T-helper 1 cell treated with Interleukin-12 subunit alpha and Interleukin-12 subunit beta and Interleukin-4 antibody, amounts not matched to agents 30 ng/mL and 1 ng/mL, for 36 hours (primary cell): ENCODE data around the gene SEMA3D. TPM values are rescaled to one million over a fixed set of nuclear protein-coding genes. Genes with fewer than 3 reads are reported as not detected.

Source experiments
- intact Hi-C: fragments of 100-400 bp; cut with micrococcal nuclease; formaldehyde crosslinking; loops from one replicate; pipeline ENCODE4 v1.15.1; 2024
- total RNA-seq: library from RNA; stranded (reverse); gene quantifications from 2 replicates; pipeline ENCODE4 v1.2.3, GENCODE V29; 2022

Gene SEMA3D
- total RNA-seq, 1 donor from 2014 or later = not detected

GRCh38 chr7:85081392-85081791 lies 105.5 kb downstream of the SEMA3D start:
- intact Hi-C loops = no loop called here

- intact Hi-C loops = no loop called here
These were observed 107.4 kb downstream of the SEMA3D start for GRCh38 chr7:85079434-85079833.

GRCh38 chr7:85078181-85078580 lies 108.7 kb downstream of the SEMA3D start:
- intact Hi-C loops = no loop called here

GRCh38 chr7:85075864-85076263 lies 111.0 kb downstream of the SEMA3D start:
- intact Hi-C loops = no loop called here

GRCh38 chr7:85074992-85075391 lies 111.9 kb downstream of the SEMA3D start:
- intact Hi-C loops = no loop called here

- intact Hi-C loops = no loop called here
These were observed 112.8 kb downstream of the SEMA3D start for GRCh38 chr7:85074016-85074415.

GRCh38 chr7:85070967-85071628 lies 115.8 kb downstream of the SEMA3D start:
- intact Hi-C loops = no loop called here

- intact Hi-C loops = no loop called here
These were observed 118.1 kb downstream of the SEMA3D start for GRCh38 chr7:85068799-85069198.

- intact Hi-C loops = no loop called here
These were observed 119.5 kb downstream of the SEMA3D start for GRCh38 chr7:85067371-85067770.

- intact Hi-C loops = no loop called here
These were observed 120.9 kb downstream of the SEMA3D start for GRCh38 chr7:85065888-85066485.

- intact Hi-C loops = no loop called here
These were observed 121.5 kb downstream of the SEMA3D start for GRCh38 chr7:85065306-85065705.

- intact Hi-C loops = no loop called here
These were observed 124.2 kb downstream of the SEMA3D start for GRCh38 chr7:85062651-85063050.

GRCh38 chr7:85061456-85061855 lies 125.4 kb downstream of the SEMA3D start:
- intact Hi-C loops = no loop called here

- intact Hi-C loops = no loop called here
These were observed 126.2 kb downstream of the SEMA3D start for GRCh38 chr7:85060696-85061095.

- intact Hi-C loops = no loop called here
These were observed 130.9 kb downstream of the SEMA3D start for GRCh38 chr7:85055906-85056305.

- intact Hi-C loops = no loop called here
These were observed 131.7 kb downstream of the SEMA3D start for GRCh38 chr7:85055196-85055595.

- intact Hi-C loops = no loop called here
These were observed 132.6 kb downstream of the SEMA3D start for GRCh38 chr7:85054306-85054705.

- intact Hi-C loops = no loop called here
These were observed 134.0 kb downstream of the SEMA3D start for GRCh38 chr7:85052894-85053293.

GRCh38 chr7:85052056-85052737 lies 134.7 kb downstream of the SEMA3D start:
- intact Hi-C loops = no loop called here

GRCh38 chr7:85046534-85046933 lies 140.3 kb downstream of the SEMA3D start:
- intact Hi-C loops = no loop called here

GRCh38 chr7:85041605-85042216 lies 145.1 kb downstream of the SEMA3D start:
- intact Hi-C loops = loop anchor here (1.0 kb wide), 1 partner anchor 513 kb away; no protein-coding TSS in a partner anchor
